HG03432 (cell line): ENCODE measurements around the gene LAMA4.

Source experiments
- ATAC-seq: cut with Tn5 transposase; IDR thresholded peaks from one replicate; pipeline ENCODE4 v1.9.1; 2021; ENCODE audit warnings: mild to moderate bottlenecking, moderate library complexity; ENCODE audit not compliant: unreplicated experiment

The LAMA4 gene

GRCh38 chr6:112193535-112194051, 60.8 kb downstream of the LAMA4 start:
- no peak for ATAC-seq

GRCh38 chr6:112193117-112193516, 61.2 kb downstream of the LAMA4 start:
- ATAC-seq, result no peak

- no peak for ATAC-seq
Observed at GRCh38 chr6:112191509-112192020, 62.8 kb downstream of the LAMA4 start.

- no peak for ATAC-seq
Observed at GRCh38 chr6:112190164-112190563, 64.2 kb downstream of the LAMA4 start.

- ATAC-seq, result no peak
Observed at GRCh38 chr6:112189494-112189893, 64.9 kb downstream of the LAMA4 start.

- ATAC-seq, result no peak
Observed at GRCh38 chr6:112188906-112189305, 65.5 kb downstream of the LAMA4 start.

- no peak for ATAC-seq
Observed at GRCh38 chr6:112187736-112188135, 66.6 kb downstream of the LAMA4 start.

GRCh38 chr6:112184951-112185350, 69.4 kb downstream of the LAMA4 start:
- ATAC-seq, result no peak

GRCh38 chr6:112183271-112183671, 71.1 kb downstream of the LAMA4 start:
- no peak for ATAC-seq

- no peak for ATAC-seq
Observed at GRCh38 chr6:112181130-112181529, 73.2 kb downstream of the LAMA4 start.

GRCh38 chr6:112180095-112180820, 74.1 kb downstream of the LAMA4 start:
- peak; percentile 79 for ATAC-seq

- ATAC-seq, result no peak
Observed at GRCh38 chr6:112179631-112180030, 74.7 kb downstream of the LAMA4 start.

GRCh38 chr6:112178846-112179245, 75.5 kb downstream of the LAMA4 start:
- no peak for ATAC-seq

- ATAC-seq, result no peak
Observed at GRCh38 chr6:112177092-112177491, 77.3 kb downstream of the LAMA4 start.

GRCh38 chr6:112176175-112176574, 78.2 kb downstream of the LAMA4 start:
- no peak for ATAC-seq

- no peak for ATAC-seq
Observed at GRCh38 chr6:112173221-112173804, 81.1 kb downstream of the LAMA4 start.

- ATAC-seq, result no peak
Observed at GRCh38 chr6:112172540-112172939, 81.8 kb downstream of the LAMA4 start.

- ATAC-seq, result no peak
Observed at GRCh38 chr6:112169541-112169940, 84.8 kb downstream of the LAMA4 start.

GRCh38 chr6:112163295-112164257, 90.8 kb downstream of the LAMA4 start:
- peak; percentile 99 for ATAC-seq

GRCh38 chr6:112160745-112161144, 93.6 kb downstream of the LAMA4 start:
- ATAC-seq, result no peak

GRCh38 chr6:112156668-112157067, 97.7 kb downstream of the LAMA4 start:
- no peak for ATAC-seq
